Motor neuron (in vitro differentiated cells): ENCODE measurements around the gene PARD3B. TPM values are rescaled to one million over a fixed set of nuclear protein-coding genes. Genes with fewer than 3 reads are reported as not detected.

Experiments used
- ATAC-seq, 8 experiments: fragments of 200-7000 bp; cut with Tn5 transposase; replicated peaks in 6 of 8; 2 replicates each; pipeline ENCODE4 v1.8.0; 2021; ENCODE audit warnings: mild to moderate bottlenecking in 8 of 8, moderate library complexity in 8 of 8
- H3K27ac ChIP-seq, 2 donors: fragments of 250-450 bp; sonication (Bioruptor Pico); 2 replicates each; pipeline ENCODE4 v1.9.0; 2021; ENCODE audit warnings: antibody characterized with exemption in 2 of 2, mild to moderate bottlenecking in 2 of 2, moderate library complexity in 1 of 2
- H3K4me1 ChIP-seq, 2 donors: fragments of 250-450 bp; sonication (Bioruptor Pico); replicated peaks in 1 of 2; 2 replicates each; pipeline ENCODE4 v1.6.1; 2021; ENCODE audit warnings: antibody characterized with exemption in 2 of 2, mild to moderate bottlenecking in 2 of 2, moderate library complexity in 1 of 2
- H3K4me3 ChIP-seq, 5 donors: fragments of 250-450 bp; sonication (Bioruptor Pico); 2 replicates each; pipeline ENCODE4 v1.9.0; 2021; ENCODE audit warnings: antibody characterized with exemption in 5 of 5, mild to moderate bottlenecking in 5 of 5, moderate library complexity in 4 of 5
- WGBS, 10 experiments: fragments of 450-650 bp; shearing (Covaris generic); methylation state at CpG; one replicate each; pipeline ENCODE4 v1.0.0; 2022; 5-methylcytosine and 5-hydroxymethylcytosine counted together
- in situ Hi-C, 9 experiments: fragments of 400-800 bp; cut with MboI; loops; one replicate each; pipeline ENCODE4 v1.15.0; 2021; ENCODE audit warnings: low sequenced_read_pairs in 9 of 9, low pct_unique_long_range_greater_than_20kb in 2 of 9; ENCODE audit not compliant: unreplicated experiment in 9 of 9
- total RNA-seq, 8 experiments: library from RNA; unstranded; fragments of 300-600 nt; gene quantifications; 2 replicates each; pipeline versions ENCODE4 v1.2.3 to v1.2.4, GENCODE V29; 2022

Gene PARD3B
- total RNA-seq, 8 experiments from 2014 or later = 3.1 to 24.3 (median 10.4) TPM

- Histone ChIP-seq H3K27ac (no peak overlapping the region), H3K4me1 (no peaks in the 10 kb centered on the region), H3K4me3 (no peak overlapping the region)
- ATAC-seq = no peak
- 33 to 100% (median 90%) methylated on average over 1 of the region's 1 CpG; no CpG with 5 or more reads in 5 of the 10 experiments for WGBS, 10 experiments
- in situ Hi-C loops = no loop called here
Measured at GRCh38 chr2:204654669-204655068, 109.4 kb downstream of the PARD3B start.

GRCh38 chr2:204655101-204655500 is 109.8 kb downstream of the PARD3B start:
- Histone ChIP-seq H3K4me1 (no peaks in the 10 kb centered on the region), H3K27ac (no peak overlapping the region), H3K4me3 (no peak overlapping the region)
- in situ Hi-C loops = no loop called here
- ATAC-seq = peak in 2 of 8 experiments; percentile 52 to 61
- WGBS, 10 experiments = 60 to 100% (median 100%) methylated on average over 1 to 2 of the region's 2 CpGs; no CpG with 5 or more reads in 1 of the 10 experiments

- Histone ChIP-seq H3K27ac (no peak overlapping the region), H3K4me1 (no peaks in the 10 kb centered on the region), H3K4me3 (no peak overlapping the region)
- no peak for ATAC-seq
- WGBS, 10 experiments = 64 to 100% (median 87%) methylated on average over 1 to 3 of the region's 3 CpGs; no CpG with 5 or more reads in 4 of the 10 experiments
- in situ Hi-C loops = no loop called here
Measured at GRCh38 chr2:204655626-204656025, 110.4 kb downstream of the PARD3B start.

DNA sequence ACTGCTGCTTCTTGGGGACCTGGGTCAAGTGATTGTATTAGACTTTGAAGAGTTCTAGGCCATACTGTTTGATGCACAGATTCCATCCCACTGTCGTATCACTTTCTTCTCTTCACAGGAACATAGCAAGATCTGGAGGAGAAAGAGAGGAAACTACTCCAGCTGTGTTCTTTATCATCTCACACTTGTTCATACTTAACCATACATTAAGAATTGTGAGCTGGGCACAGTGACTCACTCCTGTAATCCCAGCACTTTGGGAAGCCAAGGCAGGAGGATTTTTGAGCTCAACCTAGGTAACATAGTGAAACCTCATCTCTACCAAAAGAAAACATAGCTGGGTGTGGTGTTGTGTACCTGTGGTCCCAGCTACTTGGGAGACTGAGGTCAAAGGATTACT is 111.7 kb downstream of the PARD3B start:
- WGBS, 10 experiments = 17 to 100% (median 85%) methylated on average over 1 of the region's 1 CpG; no CpG with 5 or more reads in 6 of the 10 experiments
- Histone ChIP-seq H3K27ac (no peak overlapping the region), H3K4me1 (no peaks in the 10 kb centered on the region), H3K4me3 (no peak overlapping the region)
- ATAC-seq = no peak
- in situ Hi-C loops = no loop called here

DNA sequence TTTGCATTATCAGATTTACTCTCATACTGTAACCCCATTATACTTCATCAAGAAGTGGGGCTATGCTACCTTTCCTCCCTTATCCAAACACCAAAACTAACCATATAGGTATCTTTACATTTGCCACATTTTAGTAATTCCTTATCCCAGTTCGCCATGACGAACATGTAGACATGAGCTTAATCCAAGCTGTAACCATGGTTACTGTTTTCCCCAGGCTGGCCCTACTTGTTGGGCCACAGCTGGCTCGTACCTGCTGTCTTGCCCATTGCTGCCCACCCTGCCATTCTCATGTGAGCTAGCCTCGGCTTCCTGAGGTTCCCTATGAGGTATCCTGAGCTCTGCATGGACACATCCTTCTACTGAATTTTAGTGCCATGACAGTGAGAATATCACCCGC is 117.7 kb downstream of the PARD3B start:
- Histone ChIP-seq H3K27ac (no peak overlapping the region), H3K4me3 (no peak overlapping the region), H3K4me1 (no peaks in the 10 kb centered on the region)
- 83 to 100% (median 100%) methylated on average over 1 to 4 of the region's 5 CpGs; no CpG with 5 or more reads in 1 of the 10 experiments for WGBS, 10 experiments
- in situ Hi-C loops = no loop called here
- ATAC-seq = no peak

- H3K4me1 ChIP-seq = no peaks in the 10 kb centered on the region
- 20 to 100% (median 92%) methylated on average over 1 to 2 of the region's 2 CpGs for WGBS, 10 experiments
- no peak overlapping the region for H3K27ac ChIP-seq
- no peak overlapping the region for H3K4me3 ChIP-seq
- in situ Hi-C loops = no loop called here
- ATAC-seq = no peak
Measured at GRCh38 chr2:204663816-204664425, 118.6 kb downstream of the PARD3B start.

DNA sequence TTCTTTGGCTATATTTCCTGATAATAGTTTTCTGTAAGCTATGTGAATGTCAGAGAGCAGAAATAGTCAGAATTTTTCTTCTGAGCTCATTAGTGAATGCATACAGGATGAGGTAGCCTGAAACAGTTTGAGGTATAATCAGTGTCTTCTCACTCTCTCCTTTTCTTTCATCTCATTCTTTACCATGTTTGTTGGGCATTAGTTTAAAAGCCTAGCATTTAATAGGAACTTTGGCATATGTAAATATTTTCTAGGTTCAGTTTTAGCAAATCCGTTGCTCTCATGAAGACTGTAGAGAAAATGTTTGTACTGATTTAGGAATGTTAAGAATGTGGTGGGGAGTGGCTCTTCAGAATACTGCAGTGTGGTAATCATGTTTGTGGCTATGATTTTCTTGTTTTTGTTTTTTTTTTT is 119.4 kb downstream of the PARD3B start:
- no peak overlapping the region for H3K4me3 ChIP-seq
- no peak overlapping the region for H3K27ac ChIP-seq
- peak in 6 of 8 experiments; percentile 19 to 95 (median 73) for ATAC-seq
- no peaks in the 10 kb centered on the region for H3K4me1 ChIP-seq
- 0 to 92% (median 33%) methylated on average over 1 of the region's 1 CpG; no CpG with 5 or more reads in 2 of the 10 experiments for WGBS, 10 experiments
- in situ Hi-C loops = no loop called here

DNA sequence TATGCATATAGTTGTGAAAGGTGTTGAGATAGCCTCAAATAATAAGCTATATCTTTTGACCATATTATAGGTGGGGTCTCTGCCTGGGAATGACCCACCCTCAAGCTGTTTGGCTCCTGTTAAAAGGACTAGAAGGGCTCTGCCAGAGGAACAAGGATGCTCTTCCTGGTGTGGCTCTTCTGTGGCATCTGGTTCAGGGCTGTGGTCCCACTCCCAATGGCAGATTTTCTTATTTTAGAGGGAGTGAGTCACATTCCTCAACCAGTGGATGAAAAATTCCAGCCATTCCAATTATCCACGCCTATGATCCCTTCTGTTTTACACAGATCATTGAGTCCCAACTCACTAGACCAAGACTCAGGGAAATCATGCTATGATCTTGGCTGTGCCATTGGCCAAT is 119.9 kb downstream of the PARD3B start:
- peak in 3 of 8 experiments; percentile 79 to 94 (median 83) for ATAC-seq
- in situ Hi-C loops = no loop called here
- Histone ChIP-seq H3K27ac (no peak overlapping the region), H3K4me1 (no peaks in the 10 kb centered on the region), H3K4me3 (no peak overlapping the region)
- 0 to 83% (median 40%) methylated on average over 1 of the region's 1 CpG; no CpG with 5 or more reads in 5 of the 10 experiments for WGBS, 10 experiments

DNA sequence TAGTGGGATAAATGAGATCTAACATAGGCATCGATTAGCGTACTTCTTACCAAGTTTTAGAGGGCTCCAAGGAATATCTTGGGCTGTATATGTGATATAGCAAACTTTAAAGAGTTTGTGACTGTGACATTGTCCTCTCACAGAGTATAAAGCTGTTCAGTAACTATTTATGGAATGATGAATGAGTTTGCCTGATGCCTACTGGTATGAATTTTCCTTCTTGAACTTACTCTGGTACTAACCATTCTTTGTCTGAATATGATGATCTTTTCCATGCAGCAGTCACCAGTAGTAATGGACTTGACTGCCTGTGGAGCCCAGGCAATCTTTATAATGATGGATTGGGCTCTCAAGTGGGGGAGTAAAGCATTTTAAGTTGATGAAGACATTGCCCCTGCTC is 120.5 kb downstream of the PARD3B start:
- in situ Hi-C loops = no loop called here
- no peaks in the 10 kb centered on the region for H3K4me1 ChIP-seq
- no peak for ATAC-seq
- 92 to 100% (median 94%) methylated on average over 1 to 2 of the region's 2 CpGs; no CpG with 5 or more reads in 5 of the 10 experiments for WGBS, 10 experiments
- no peak overlapping the region for H3K27ac ChIP-seq
- no peak overlapping the region for H3K4me3 ChIP-seq

DNA sequence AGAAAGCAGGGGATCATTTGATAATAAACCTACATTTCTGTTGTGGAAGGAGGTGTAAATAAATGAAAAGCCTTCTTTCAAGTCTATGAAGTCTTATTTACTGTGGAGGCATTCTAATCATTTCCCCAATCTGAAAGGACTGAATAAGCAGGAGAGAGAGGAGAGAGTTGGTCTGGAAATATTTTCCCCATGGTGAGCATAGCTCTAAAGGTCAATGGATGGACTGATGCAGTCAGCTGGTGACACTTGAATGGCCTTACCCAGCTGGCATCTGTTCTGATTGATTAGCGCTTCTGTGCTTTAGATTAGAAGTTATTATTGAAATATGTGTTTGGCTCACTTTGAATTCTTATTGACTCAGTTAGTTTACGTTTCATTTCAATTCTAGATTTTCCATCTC is 122.7 kb downstream of the PARD3B start:
- no peak overlapping the region for H3K4me3 ChIP-seq
- H3K27ac ChIP-seq = no peak overlapping the region
- WGBS, 10 experiments = 63 to 100% (median 92%) methylated on average over 1 to 2 of the region's 2 CpGs; no CpG with 5 or more reads in 1 of the 10 experiments
- in situ Hi-C loops = no loop called here
- no peaks in the 10 kb centered on the region for H3K4me1 ChIP-seq
- ATAC-seq = no peak

DNA sequence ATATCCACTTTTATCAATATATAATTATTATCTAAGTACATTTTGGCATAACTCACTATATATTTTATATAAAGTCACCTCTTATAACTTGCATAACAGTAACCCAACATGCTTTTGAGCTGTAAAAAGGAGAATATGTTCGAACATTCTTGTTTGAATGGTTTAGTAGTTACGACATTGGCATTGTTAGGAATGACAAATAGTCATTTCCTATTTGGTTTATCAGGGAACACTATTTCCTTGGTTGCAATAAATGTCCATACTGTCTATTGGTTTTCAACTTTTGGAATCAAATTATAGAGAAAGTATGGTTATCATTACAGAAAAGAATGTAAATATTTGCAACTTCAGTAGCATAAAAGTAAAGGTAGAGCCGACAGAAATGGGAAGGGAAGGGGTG is 124.1 kb downstream of the PARD3B start:
- 87 to 100% (median 97%) methylated on average over 2 to 3 of the region's 3 CpGs; no CpG with 5 or more reads in 1 of the 10 experiments for WGBS, 10 experiments
- peaks cover 0 to 2% of the 10 kb centered on the region in 2 donors for H3K4me1 ChIP-seq
- ATAC-seq = no peak
- no peak overlapping the region for H3K27ac ChIP-seq
- in situ Hi-C loops = no loop called here
- no peak overlapping the region for H3K4me3 ChIP-seq

- H3K4me1 ChIP-seq = peaks cover 0 to 2% of the 10 kb centered on the region in 2 donors
- ATAC-seq = no peak
- WGBS, 10 experiments = 50 to 86% (median 66%) methylated on average over 1 to 2 of the region's 2 CpGs; no CpG with 5 or more reads in 4 of the 10 experiments
- H3K4me3 ChIP-seq = no peak overlapping the region
- in situ Hi-C loops = no loop called here
- no peak overlapping the region for H3K27ac ChIP-seq
Measured at GRCh38 chr2:204670124-204670523, 124.8 kb downstream of the PARD3B start.

- no peak overlapping the region for H3K27ac ChIP-seq
- H3K4me3 ChIP-seq = no peak overlapping the region
- 39 to 100% (median 69%) methylated on average over 2 to 4 of the region's 4 CpGs for WGBS, 10 experiments
- in situ Hi-C loops = no loop called here
- peaks cover 0 to 2% of the 10 kb centered on the region in 2 donors for H3K4me1 ChIP-seq
- ATAC-seq = no peak
Measured at GRCh38 chr2:204670756-204671155, 125.5 kb downstream of the PARD3B start.

GRCh38 chr2:204672772-204673171 is 127.5 kb downstream of the PARD3B start:
- Histone ChIP-seq H3K27ac (no peak overlapping the region), H3K4me3 (no peak overlapping the region), H3K4me1 (peaks cover 0 to 2% of the 10 kb centered on the region in 2 donors)
- ATAC-seq = peak in 4 of 8 experiments; percentile 21 to 95 (median 34)
- in situ Hi-C loops = no loop called here
- WGBS, 10 experiments = 0 to 100% (median 68%) methylated on average over 1 to 4 of the region's 4 CpGs; no CpG with 5 or more reads in 1 of the 10 experiments
